H1 (cell line): ENCODE data around the gene CMKLR1. TPM values are rescaled to one million over a fixed set of nuclear protein-coding genes. Genes with fewer than 3 reads are reported as not detected.

Experiments
- CTCF ChIA-PET: fragments of 300-600 bp; sonication (Branson Sonifier 250); formaldehyde crosslinking; loops from one replicate; lab custom pipeline; 2021; ENCODE audit not compliant: partially characterized antibody; lab: Charles Lee
- POLR2A ChIA-PET: fragments of 300-600 bp; sonication (Branson Sonifier 250); formaldehyde crosslinking; loops from one replicate; lab custom pipeline; 2021; ENCODE audit warnings: inconsistent platforms; ENCODE audit not compliant: partially characterized antibody; lab: Charles Lee
- DNase-seq, 2 experiments: peaks; one replicate each; pipeline versions ENCODE4 v3.0.0 to v3.0.0-alpha.2; 2010 to 2022; ENCODE audit warnings: low spot score in 2 of 2, low read depth in 1 of 2, mixed read lengths in 1 of 2
- FAIRE-seq: peaks from 2 replicates; lab custom pipeline; 2011; peaks lifted over from hg19 to GRCh38; lab: Jason Lieb, UNC
- H2AFZ ChIP-seq: 2 replicates; pipeline ENCODE4 v1.8.1; 2012; ENCODE audit warnings: low read length, inconsistent platforms
- H2AK5ac ChIP-seq: 2 replicates; pipeline ENCODE4 v1.6.1; 2013; ENCODE audit warnings: low read depth, low read length
- H2BK120ac ChIP-seq: replicated peaks from 2 replicates; pipeline ENCODE3; 2013; ENCODE audit warnings: low read depth, low read length, inconsistent platforms
- H2BK12ac ChIP-seq: 2 replicates; pipeline ENCODE4 v1.6.1; 2013; ENCODE audit warnings: low read depth, low read length
- H2BK15ac ChIP-seq: 2 replicates; pipeline ENCODE4 v1.6.1; 2013; ENCODE audit warnings: low read length
- H2BK20ac ChIP-seq: 2 replicates; pipeline ENCODE4 v1.6.1; 2013; ENCODE audit warnings: low read length
- H2BK5ac ChIP-seq: 2 replicates; pipeline ENCODE4 v1.6.1; 2013; ENCODE audit warnings: low read depth, low read length
- H3K14ac ChIP-seq: 2 replicates; pipeline ENCODE4 v1.6.1; 2013; ENCODE audit warnings: inconsistent platforms; ENCODE audit not compliant: insufficient read length
- H3K18ac ChIP-seq: 2 replicates; pipeline ENCODE4 v1.6.1; 2013; ENCODE audit warnings: low read length; ENCODE audit errors: extremely low read depth
- H3K23ac ChIP-seq: 2 replicates; pipeline ENCODE4 v1.6.1; 2013; ENCODE audit warnings: inconsistent platforms; ENCODE audit not compliant: insufficient read length
- H3K23me2 ChIP-seq: 2 replicates; pipeline ENCODE4 v1.6.1; 2013; ENCODE audit warnings: low read depth, low read length
- H3K27ac ChIP-seq: 2 replicates; pipeline ENCODE4 v1.6.1; 2011; ENCODE audit warnings: low read depth, low read length, inconsistent platforms
- H3K27me3 ChIP-seq, 4 experiments: replicated peaks in 1 of 4; 1 replicate in 1 of 4; 2 replicates in 3 of 4; pipeline versions ENCODE4 v1.6.1 to v1.8.1; 2011 to 2013; ENCODE audit warnings: low read length in 3 of 4, mild to moderate bottlenecking in 3 of 4, inconsistent platforms in 2 of 4, mixed read lengths in 2 of 4, moderate library complexity in 1 of 4; ENCODE audit not compliant: control insufficient read depth in 3 of 4, insufficient read depth in 3 of 4; ENCODE audit errors: extremely low read depth in 1 of 4
- H3K36me3 ChIP-seq, 4 experiments: 2 replicates each; pipeline versions ENCODE4 v1.6.1 to v1.8.1; 2011 to 2013; ENCODE audit warnings: mild to moderate bottlenecking in 4 of 4, low read length in 3 of 4, moderate library complexity in 2 of 4, control low read depth in 1 of 4, inconsistent platforms in 1 of 4; ENCODE audit not compliant: insufficient read depth in 4 of 4, control insufficient read depth in 2 of 4
- H3K4ac ChIP-seq: replicated peaks from 2 replicates; pipeline ENCODE3; 2013; ENCODE audit warnings: low read length, low read depth, mixed read lengths, inconsistent platforms; ENCODE audit not compliant: insufficient read length
- H3K4me1 ChIP-seq, 4 experiments: replicated peaks in 1 of 4; 1 replicate in 1 of 4; 2 replicates in 3 of 4; pipeline versions ENCODE4 v1.6.1 to v1.8.1; 2011 to 2013; ENCODE audit warnings: low read length in 3 of 4, inconsistent platforms in 2 of 4, mixed read lengths in 1 of 4; ENCODE audit not compliant: insufficient read depth in 4 of 4, control insufficient read depth in 3 of 4
- H3K4me2 ChIP-seq, 2 experiments: 2 replicates each; pipeline versions ENCODE4 v1.6.1 to v1.8.1; 2011 to 2013; ENCODE audit warnings: low read depth in 2 of 2, low read length in 2 of 2, control low read depth in 1 of 2, inconsistent platforms in 1 of 2, mild to moderate bottlenecking in 1 of 2; ENCODE audit not compliant: insufficient read depth in 1 of 2
- H3K4me3 ChIP-seq, 4 experiments: fragments of 200-600, 300-600 bp in 1 of 4; sonication (generic), shearing (Covaris generic), sonication (Bioruptor Twin) in 1 of 4; 2 replicates each; pipeline versions ENCODE4 v1.5.1 to v1.8.1; 2011 to 2016; ENCODE audit warnings: low read length in 4 of 4, low read depth in 3 of 4, control low read depth in 2 of 4, inconsistent platforms in 2 of 4, mild to moderate bottlenecking in 2 of 4, mixed read lengths in 1 of 4, moderate library complexity in 1 of 4; ENCODE audit not compliant: insufficient read depth in 2 of 4; ENCODE audit errors: extremely low read depth in 1 of 4
- H3K56ac ChIP-seq: replicated peaks from 2 replicates; pipeline ENCODE3; 2013; ENCODE audit warnings: low read depth, mild to moderate bottlenecking, mixed read lengths, low read length, inconsistent platforms; ENCODE audit not compliant: insufficient read length
- H3K79me1 ChIP-seq: 2 replicates; pipeline ENCODE4 v1.6.1; 2013; ENCODE audit warnings: low read depth, low read length, control low read depth
- H3K79me2 ChIP-seq, 2 experiments: 2 replicates each; pipeline versions ENCODE4 v1.6.1 to v1.8.1; 2012 to 2013; ENCODE audit warnings: low read length in 2 of 2, mild to moderate bottlenecking in 2 of 2, inconsistent platforms in 1 of 2; ENCODE audit not compliant: insufficient read depth in 2 of 2, control insufficient read depth in 1 of 2
- H3K9ac ChIP-seq, 4 experiments: replicated peaks in 1 of 4; 1 replicate in 1 of 4; 2 replicates in 3 of 4; pipeline versions ENCODE4 v1.6.1 to v1.8.1; 2011 to 2013; ENCODE audit warnings: low read depth in 3 of 4, low read length in 3 of 4, control low read depth in 2 of 4, mild to moderate bottlenecking in 2 of 4, moderate library complexity in 2 of 4, inconsistent platforms in 1 of 4; ENCODE audit errors: extremely low read depth in 1 of 4
- H3K9me3 ChIP-seq, 2 experiments: 2 replicates each; pipeline versions ENCODE4 v1.6.1 to v1.8.1; 2012 to 2013; ENCODE audit warnings: mild to moderate bottlenecking in 2 of 2, moderate library complexity in 2 of 2, control low read depth in 1 of 2, inconsistent platforms in 1 of 2, low read depth in 1 of 2, low read length in 1 of 2, mixed read lengths in 1 of 2; ENCODE audit not compliant: insufficient read depth in 2 of 2
- H4K20me1 ChIP-seq, 2 experiments: replicated peaks in 1 of 2; 2 replicates each; pipeline versions ENCODE3 to v1.8.1; 2011 to 2013; ENCODE audit warnings: inconsistent platforms in 2 of 2, low read length in 2 of 2, mild to moderate bottlenecking in 1 of 2; ENCODE audit not compliant: insufficient read depth in 2 of 2, control insufficient read depth in 1 of 2
- H4K5ac ChIP-seq: 2 replicates; pipeline ENCODE4 v1.6.1; 2013; ENCODE audit warnings: low read length, low read depth, mixed read lengths, inconsistent platforms; ENCODE audit not compliant: insufficient read length
- H4K8ac ChIP-seq: 2 replicates; pipeline ENCODE4 v1.8.0; 2013; ENCODE audit warnings: mild to moderate bottlenecking, moderate library complexity, low read length, inconsistent platforms; ENCODE audit not compliant: insufficient read depth; ENCODE audit errors: extremely low read depth
- H4K91ac ChIP-seq: replicated peaks from 2 replicates; pipeline ENCODE3; 2013; ENCODE audit warnings: low read length, mixed read lengths, inconsistent platforms; ENCODE audit not compliant: insufficient read length
- MAFK ChIP-seq: IDR thresholded peaks from 2 replicates; pipeline ENCODE4 v1.6.1; 2012; ENCODE audit warnings: low read depth, mild to moderate bottlenecking, improper control_type of control experiment, low read length
- WGBS, 2 experiments: shearing (Covaris generic) in 1 of 2; methylation state at CpG; one replicate each; pipeline versions ENCODE4 v1.1.6 to v1.1.7; 2013 to 2015; ENCODE audit warnings: low lambda C conversion rate in 2 of 2, mixed read lengths in 2 of 2, inconsistent platforms in 1 of 2, low coverage in 1 of 2, missing lambda C conversion rate in 1 of 2; ENCODE audit not compliant: insufficient replicate concordance in 2 of 2, insufficient coverage in 1 of 2, insufficient read length in 1 of 2; ENCODE audit errors: extremely low coverage in 1 of 2, missing lambda C conversion rate in 1 of 2; 5-methylcytosine and 5-hydroxymethylcytosine counted together
- polyA plus RNA-seq, 7 experiments: library from polyadenylated mRNA; depleted of rRNA in 3 of 7; stranded (reverse) in 5 of 7; unstranded in 2 of 7; fragments of >200 nt in 5 of 7; fragments of 200-250 nt in 2 of 7; gene quantifications; 1 replicate in 5 of 7; 2 replicates in 1 of 7; 4 replicates in 1 of 7; pipeline versions ENCODE4 v1.2.1 to v1.2.3, GENCODE V29; 2011 to 2013; ENCODE audit warnings: missing spikeins in 2 of 7, mixed read lengths in 2 of 7
- total RNA-seq: library from RNA; stranded (reverse); fragmentation: NEBNext Ultra II Directional; extraction: Animal tissue kit (Norgen Biotek cat#: 25700); gene quantifications from 2 replicates; pipeline ENCODE4 v1.2.1, GENCODE V29; 2021

Gene CMKLR1
- total and polyA plus RNA-seq, 2 of the 8 experiments (the other 6 are each of a cell fraction or from before 2014, with no cell fraction given): 2.1 to 2.8 TPM

GRCh38 chr12:108377260-108377659, 38.1 kb upstream of the CMKLR1 start:
- Histone ChIP-seq H2BK15ac (no peak overlapping the region), H4K8ac (no peak overlapping the region), H2AK5ac (no peak overlapping the region), H3K36me3 (peaks cover 0 to 3% (median 0%) of the 10 kb centered on the region in 4 experiments; a peak in 1 of 8 replicates), H3K79me2 (no peaks in the 10 kb centered on the region), H3K23ac (no peak overlapping the region), H3K27ac (no peak overlapping the region), H3K27me3 (no peaks in the 10 kb centered on the region), H3K18ac (no peak overlapping the region), H3K4me3 (no peak overlapping the region), H3K4me2 (no peak overlapping the region), H4K5ac (no peak overlapping the region), H4K91ac (no peak overlapping the region), H2BK12ac (no peak overlapping the region), H2AFZ (no peak overlapping the region), H3K9me3 (peaks cover 23 to 24% of the 10 kb centered on the region in 2 experiments; a peak in 3 of 4 replicates), H2BK20ac (no peak overlapping the region), H2BK5ac (no peak overlapping the region), H3K14ac (no peak overlapping the region), H3K56ac (no peak overlapping the region), H3K4me1 (no peaks in the 10 kb centered on the region), H3K79me1 (no peaks in the 10 kb centered on the region), H4K20me1 (no peaks in the 10 kb centered on the region), H3K4ac (no peak overlapping the region), H3K23me2 (no peaks in the 10 kb centered on the region), H3K9ac (no peak overlapping the region), H2BK120ac (no peak overlapping the region)
- ChIA-PET POLR2A (no interaction called here), CTCF (no interaction called here)
- DNase-seq (no peak), FAIRE-seq (no peak)
- no peak for TF ChIP-seq MAFK
- 96% methylated on average over 1 of the region's 1 CpG; no CpG with 5 or more reads in 1 of the 2 experiments for WGBS, 2 experiments
